ENCODE results near the gene KCNQ1OT1.

Gene KCNQ1OT1

GRCh38 chr11:2685051-2685450 lies 14.7 kb downstream of the KCNQ1OT1 start:
- H3K27ac ChIP-seq (ENCODE audit: low read length), result no peak overlapping the region
- peaks cover 3% of the 10 kb centered on the region for H3K36me3 ChIP-seq (replicated peaks; ENCODE audit: low read depth, low read length)
- TF ChIP-seq CTCF (IDR thresholded peaks at IDR 0.05; ENCODE audit: low read depth, low read length) (no peak), EZH2phosphoT487 (IDR thresholded peaks at IDR 0.05; ENCODE audit: low read depth) (no peak)
- H2AFZ ChIP-seq (ENCODE audit: low read depth, low read length), result no peak overlapping the region
- no peaks in the 10 kb centered on the region for H3K27me3 ChIP-seq (ENCODE audit: low read depth, low read length)
- peaks cover 33% of the 10 kb centered on the region for H3K4me1 ChIP-seq (ENCODE audit: low read length)
- H3K9ac ChIP-seq (ENCODE audit: low read length), result no peak overlapping the region
- no peak overlapping the region for H3K4me3 ChIP-seq (ENCODE audit: low read length)
- peaks cover 76% of the 10 kb centered on the region for H4K20me1 ChIP-seq (ENCODE audit: insufficient read depth, low read length)
- peaks cover 36% of the 10 kb centered on the region for H3K79me2 ChIP-seq (ENCODE audit: low read length)
- no peak overlapping the region for H3K4me2 ChIP-seq (ENCODE audit: low read length)
- no peaks in the 10 kb centered on the region for H3K9me3 ChIP-seq (ENCODE audit: insufficient read depth, low read length)

GRCh38 chr11:2684581-2684980 lies 15.2 kb downstream of the KCNQ1OT1 start:
- H3K27ac ChIP-seq (ENCODE audit: low read length), result no peak overlapping the region
- peaks cover 72% of the 10 kb centered on the region for H4K20me1 ChIP-seq (ENCODE audit: insufficient read depth, low read length)
- peaks cover 3% of the 10 kb centered on the region for H3K36me3 ChIP-seq (replicated peaks; ENCODE audit: low read depth, low read length)
- no peaks in the 10 kb centered on the region for H3K27me3 ChIP-seq (ENCODE audit: low read depth, low read length)
- TF ChIP-seq EZH2phosphoT487 (IDR thresholded peaks at IDR 0.05; ENCODE audit: low read depth) (no peak), CTCF (IDR thresholded peaks at IDR 0.05; ENCODE audit: low read depth, low read length) (no peak)
- peaks cover 32% of the 10 kb centered on the region for H3K79me2 ChIP-seq (ENCODE audit: low read length)
- no peak overlapping the region for H3K9ac ChIP-seq (ENCODE audit: low read length)
- peaks cover 33% of the 10 kb centered on the region for H3K4me1 ChIP-seq (ENCODE audit: low read length)
- H3K4me2 ChIP-seq (ENCODE audit: low read length), result no peak overlapping the region
- no peak overlapping the region for H3K4me3 ChIP-seq (ENCODE audit: low read length)
- H3K9me3 ChIP-seq (ENCODE audit: insufficient read depth, low read length), result no peaks in the 10 kb centered on the region
- no peak overlapping the region for H2AFZ ChIP-seq (ENCODE audit: low read depth, low read length)

- H3K27ac ChIP-seq (ENCODE audit: low read length), result 0 out of 2 replicates have a peak overlapping the region, but pooled peaks have one; percentile 17
- TF ChIP-seq EZH2phosphoT487 (IDR thresholded peaks at IDR 0.05; ENCODE audit: low read depth) (no peak), CTCF (IDR thresholded peaks at IDR 0.05; ENCODE audit: low read depth, low read length) (no peak)
- peaks cover 35% of the 10 kb centered on the region for H3K79me2 ChIP-seq (ENCODE audit: low read length)
- H3K27me3 ChIP-seq (ENCODE audit: low read depth, low read length), result no peaks in the 10 kb centered on the region
- no peak overlapping the region for H3K9ac ChIP-seq (ENCODE audit: low read length)
- H3K36me3 ChIP-seq (replicated peaks; ENCODE audit: low read depth, low read length), result peaks cover 3% of the 10 kb centered on the region
- H2AFZ ChIP-seq (ENCODE audit: low read depth, low read length), result no peak overlapping the region
- H3K4me2 ChIP-seq (ENCODE audit: low read length), result no peak overlapping the region
- peaks cover 71% of the 10 kb centered on the region for H4K20me1 ChIP-seq (ENCODE audit: insufficient read depth, low read length)
- no peaks in the 10 kb centered on the region for H3K9me3 ChIP-seq (ENCODE audit: insufficient read depth, low read length)
- H3K4me3 ChIP-seq (ENCODE audit: low read length), result no peak overlapping the region
- peaks cover 39% of the 10 kb centered on the region for H3K4me1 ChIP-seq (ENCODE audit: low read length)
These were observed 16.0 kb downstream of the KCNQ1OT1 start for GRCh38 chr11:2683806-2684205.

- Histone ChIP-seq H3K4me1 (ENCODE audit: low read length) (peaks cover 60% of the 10 kb centered on the region), H4K20me1 (ENCODE audit: insufficient read depth, low read length) (peaks cover 67% of the 10 kb centered on the region), H3K79me2 (ENCODE audit: low read length) (peaks cover 30% of the 10 kb centered on the region), H2AFZ (ENCODE audit: low read depth, low read length) (no peak overlapping the region), H3K27me3 (ENCODE audit: low read depth, low read length) (no peaks in the 10 kb centered on the region), H3K4me2 (ENCODE audit: low read length) (peak overlapping the region; percentile 68), H3K9me3 (ENCODE audit: insufficient read depth, low read length) (no peaks in the 10 kb centered on the region), H3K9ac (ENCODE audit: low read length) (peak overlapping the region; percentile 30; the same call in 1 of the 2 replicates), H3K4me3 (ENCODE audit: low read length) (peak overlapping the region; percentile 42; the same call in 1 of the 2 replicates), H3K27ac (ENCODE audit: low read length) (peak overlapping the region; percentile 65), H3K36me3 (replicated peaks; ENCODE audit: low read depth, low read length) (peaks cover 3% of the 10 kb centered on the region)
- TF ChIP-seq EZH2phosphoT487 (IDR thresholded peaks at IDR 0.05; ENCODE audit: low read depth) (no peak), CTCF (IDR thresholded peaks at IDR 0.05; ENCODE audit: low read depth, low read length) (no peak)
These were observed 18.2 kb downstream of the KCNQ1OT1 start for GRCh38 chr11:2681408-2682145.

All from OCI-LY3 (cell line).